Measurements from ENCODE around the gene USP36. TPM values are rescaled to one million over a fixed set of nuclear protein-coding genes. Genes with fewer than 3 reads are reported as not detected.

USP36 gene
- total and polyA plus RNA-seq, 8 donors = 31.2 to 58.3 (median 35.8) TPM

DNA sequence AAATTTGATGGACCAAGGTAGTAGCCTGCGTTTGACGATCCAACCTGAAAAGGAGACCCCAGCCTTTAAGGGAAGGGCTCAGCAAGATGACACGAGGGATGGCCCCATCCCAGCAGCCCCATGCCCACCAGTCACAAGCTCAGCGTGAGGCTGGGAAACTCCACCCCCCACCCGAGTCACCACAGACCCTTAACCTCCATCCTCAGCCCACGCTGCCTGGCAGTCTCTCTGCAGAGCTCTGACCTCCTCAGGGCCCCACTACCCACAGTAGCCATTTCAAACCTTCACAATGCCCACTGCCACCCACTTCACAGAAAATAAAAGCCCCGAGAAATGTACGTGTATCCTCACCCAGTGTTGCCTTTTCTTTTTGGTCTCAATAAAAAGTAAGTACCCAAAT is 18.7 kb downstream of the USP36 start:
- DNase-seq (peak in 1 of 6 donors; percentile 47), FAIRE-seq (no peak), ATAC-seq (no peak)
- WGBS, 2 donors = 95 to 99% methylated on average over 8 of the region's 8 CpGs
- no peaks in the 10 kb centered on the region for H3K27me3 ChIP-seq
- TF ChIP-seq, protein P1, sequence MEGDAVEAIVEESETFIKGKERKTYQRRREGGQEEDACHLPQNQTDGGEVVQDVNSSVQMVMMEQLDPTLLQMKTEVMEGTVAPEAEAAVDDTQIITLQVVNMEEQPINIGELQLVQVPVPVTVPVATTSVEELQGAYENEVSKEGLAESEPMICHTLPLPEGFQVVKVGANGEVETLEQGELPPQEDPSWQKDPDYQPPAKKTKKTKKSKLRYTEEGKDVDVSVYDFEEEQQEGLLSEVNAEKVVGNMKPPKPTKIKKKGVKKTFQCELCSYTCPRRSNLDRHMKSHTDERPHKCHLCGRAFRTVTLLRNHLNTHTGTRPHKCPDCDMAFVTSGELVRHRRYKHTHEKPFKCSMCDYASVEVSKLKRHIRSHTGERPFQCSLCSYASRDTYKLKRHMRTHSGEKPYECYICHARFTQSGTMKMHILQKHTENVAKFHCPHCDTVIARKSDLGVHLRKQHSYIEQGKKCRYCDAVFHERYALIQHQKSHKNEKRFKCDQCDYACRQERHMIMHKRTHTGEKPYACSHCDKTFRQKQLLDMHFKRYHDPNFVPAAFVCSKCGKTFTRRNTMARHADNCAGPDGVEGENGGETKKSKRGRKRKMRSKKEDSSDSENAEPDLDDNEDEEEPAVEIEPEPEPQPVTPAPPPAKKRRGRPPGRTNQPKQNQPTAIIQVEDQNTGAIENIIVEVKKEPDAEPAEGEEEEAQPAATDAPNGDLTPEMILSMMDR (IDR thresholded peaks at IDR 0.05) = no peak
- no peaks in the 10 kb centered on the region for H3K4me1 ChIP-seq
- peaks cover 11 to 95% (median 39%) of the 10 kb centered on the region in 3 donors for H3K36me3 ChIP-seq
- intact Hi-C loops (cut with DNase I) = no loop called here
- no peak overlapping the region for H3K4me3 ChIP-seq
- H3K27ac ChIP-seq = no peak overlapping the region
- no peaks in the 10 kb centered on the region for H3K9me3 ChIP-seq

DNA sequence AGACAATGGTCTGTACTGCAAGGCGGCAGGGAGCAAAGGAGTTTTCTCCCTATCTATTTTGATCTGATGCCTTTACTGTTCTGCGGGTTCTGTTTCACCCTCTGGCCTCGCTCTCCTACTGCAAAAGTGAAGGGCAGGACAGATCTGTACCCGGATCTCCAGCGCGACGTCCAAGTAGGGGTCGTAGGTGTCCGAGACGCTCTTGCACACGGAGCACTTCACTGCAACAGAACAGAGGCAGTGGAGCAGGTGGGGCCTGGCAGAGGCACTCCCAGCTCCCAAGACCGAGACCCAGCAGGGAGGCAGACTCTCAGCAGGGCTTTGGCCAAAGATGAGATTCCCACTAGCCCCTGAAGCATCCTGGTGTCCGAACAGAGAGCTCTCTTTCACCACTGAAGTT is 19.8 kb downstream of the USP36 start:
- Histone ChIP-seq H3K27me3 (no peaks in the 10 kb centered on the region), H3K27ac (no peak overlapping the region), H3K36me3 (peaks cover 11 to 94% (median 43%) of the 10 kb centered on the region in 3 donors), H3K9me3 (no peaks in the 10 kb centered on the region), H3K4me1 (no peaks in the 10 kb centered on the region), H3K4me3 (no peak overlapping the region)
- DNase-seq (peak in 1 of 6 donors; percentile 34), ATAC-seq (no peak), FAIRE-seq (no peak)
- 93 to 94% methylated on average over 13 of the region's 13 CpGs for WGBS, 2 donors
- TF ChIP-seq, protein P1 (IDR thresholded peaks at IDR 0.05) = no peak
- intact Hi-C loops (cut with DNase I) = no loop called here

- intact Hi-C loops (cut with DNase I) = no loop called here
- H3K36me3 ChIP-seq = peaks cover 11 to 94% (median 37%) of the 10 kb centered on the region in 3 donors
- TF ChIP-seq, protein P1 (IDR thresholded peaks at IDR 0.05) = no peak
- FAIRE-seq (no peak), ATAC-seq (peak in 1 of 4 donors; percentile 26), DNase-seq (peak in 1 of 6 donors; percentile 25)
- no peak overlapping the region for H3K4me3 ChIP-seq
- no peaks in the 10 kb centered on the region for H3K9me3 ChIP-seq
- no peak overlapping the region for H3K27ac ChIP-seq
- H3K27me3 ChIP-seq = no peaks in the 10 kb centered on the region
- no peaks in the 10 kb centered on the region for H3K4me1 ChIP-seq
- 95 to 96% methylated on average over 18 of the region's 18 CpGs for WGBS, 2 donors
These were observed 20.5 kb downstream of the USP36 start for GRCh38 chr17:78819806-78820792.

GRCh38 chr17:78819402-78819801 is 21.2 kb downstream of the USP36 start:
- no peaks in the 10 kb centered on the region for H3K9me3 ChIP-seq
- ATAC-seq (no peak), DNase-seq (peak in 1 of 6 donors; percentile 24), FAIRE-seq (no peak)
- WGBS, 2 donors = 78 to 87% methylated on average over 8 of the region's 8 CpGs
- no peak overlapping the region for H3K4me3 ChIP-seq
- TF ChIP-seq, protein P1 (IDR thresholded peaks at IDR 0.05) = no peak
- H3K36me3 ChIP-seq = peaks cover 11 to 94% (median 41%) of the 10 kb centered on the region in 3 donors
- H3K4me1 ChIP-seq = no peaks in the 10 kb centered on the region
- no peak overlapping the region for H3K27ac ChIP-seq
- intact Hi-C loops (cut with DNase I) = no loop called here
- no peaks in the 10 kb centered on the region for H3K27me3 ChIP-seq

- DNase-seq = peak in 1 of 6 donors; percentile 1
- ATAC-seq = peak in 2 of 4 donors; percentile 26 to 48
- no peaks in the 10 kb centered on the region for H3K9me3 ChIP-seq
These were observed 21.7 kb downstream of the USP36 start for GRCh38 chr17:78818932-78819331.

More at GRCh38 chr17:78818932-78819331, 21.7 kb downstream of the USP36 start:
- FAIRE-seq = no peak
- 69 to 70% methylated on average over 6 of the region's 6 CpGs for WGBS, 2 donors
- Histone ChIP-seq H3K4me1 (no peaks in the 10 kb centered on the region), H3K36me3 (peaks cover 8 to 94% (median 46%) of the 10 kb centered on the region in 3 donors), H3K27ac (no peak overlapping the region), H3K4me3 (no peak overlapping the region), H3K27me3 (no peaks in the 10 kb centered on the region)
- intact Hi-C loops (cut with DNase I) = no loop called here
- TF ChIP-seq, protein P1 (IDR thresholded peaks at IDR 0.05) = no peak

All from pancreas (tissue), 10 donors.